GM21825 (cell line): ENCODE measurements around the gene ZAR1L.

Experiments
- ATAC-seq: cut with Tn5 transposase; IDR thresholded peaks from one replicate; pipeline ENCODE4 v1.9.1; 2021; ENCODE audit warnings: mild to moderate bottlenecking, moderate library complexity; ENCODE audit not compliant: unreplicated experiment

ZAR1L gene

DNA sequence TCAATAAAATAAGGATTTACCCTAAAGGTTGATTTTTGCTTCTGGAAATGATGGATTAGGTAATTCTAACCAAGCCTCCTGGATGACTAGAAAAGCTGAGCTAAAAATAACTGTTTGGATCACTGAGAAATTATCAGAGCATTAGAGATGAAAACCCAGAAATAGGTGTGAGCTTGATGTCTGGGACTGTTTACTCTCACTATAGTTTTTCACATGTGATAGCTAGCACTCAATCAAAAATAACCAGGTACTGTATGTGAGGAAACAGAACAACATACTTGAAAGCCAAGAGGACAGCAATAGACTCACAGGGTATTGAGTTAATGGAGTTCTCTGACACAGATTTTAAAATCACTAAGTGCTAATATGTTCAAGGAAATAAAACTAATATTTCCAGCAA, 9.5 kb downstream of the ZAR1L start:
- ATAC-seq, result no peak

DNA sequence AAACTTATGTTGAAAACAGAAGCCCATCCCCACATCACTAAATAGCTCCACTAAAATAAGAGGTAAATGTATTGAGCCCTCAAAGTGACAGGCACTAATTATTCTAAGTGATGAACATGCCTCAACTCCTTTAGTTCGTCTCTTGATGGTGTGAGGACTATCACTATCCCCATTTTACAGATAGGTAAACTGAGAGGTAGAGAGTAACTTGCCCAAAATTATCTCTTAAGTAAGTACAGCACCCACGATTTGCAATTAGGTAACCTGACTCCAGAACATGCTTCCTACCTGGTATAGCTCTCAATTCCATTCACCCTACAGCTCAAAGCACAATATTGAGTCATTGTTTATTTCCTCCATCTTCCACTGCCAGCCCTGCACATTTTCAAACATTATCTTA, 12.7 kb downstream of the ZAR1L start:
- ATAC-seq, result no peak

DNA sequence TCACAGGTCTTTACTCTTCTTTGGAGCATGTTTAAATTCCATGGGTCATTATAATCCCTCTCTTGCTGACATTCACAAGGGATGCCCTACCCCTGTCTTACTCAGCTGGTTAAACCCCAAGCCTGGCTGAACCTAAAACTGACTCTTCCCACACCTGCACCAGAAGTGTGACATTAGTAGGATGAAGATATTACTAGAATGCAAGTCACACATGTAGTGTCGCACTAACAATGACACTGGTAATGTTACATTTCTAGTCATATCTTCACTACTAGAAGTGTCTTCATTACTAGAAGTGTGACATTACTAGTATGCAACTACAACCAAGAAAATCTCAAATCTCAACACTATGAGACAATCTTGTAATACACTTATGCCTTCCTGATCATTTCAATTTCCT, 14.2 kb downstream of the ZAR1L start:
- no peak for ATAC-seq

DNA sequence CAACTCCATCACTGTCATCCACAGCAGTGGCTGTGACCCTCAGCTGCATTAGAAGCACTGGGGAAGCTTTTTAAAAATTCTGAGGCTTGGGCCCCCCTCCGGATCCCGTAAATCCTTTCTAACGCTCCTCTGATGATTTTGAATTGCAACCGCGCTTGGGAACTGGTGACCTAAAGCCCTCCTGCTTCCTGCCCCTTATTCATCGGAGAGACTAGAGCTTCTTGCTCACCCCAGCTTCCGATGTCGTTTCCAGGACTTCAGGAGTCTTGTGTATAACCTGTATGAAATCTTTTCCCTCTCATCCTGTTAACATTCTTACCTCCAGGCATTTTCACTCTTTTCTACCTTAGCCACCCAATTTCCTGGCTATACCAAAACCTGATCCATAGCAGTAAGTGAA, 14.8 kb downstream of the ZAR1L start:
- no peak for ATAC-seq

DNA sequence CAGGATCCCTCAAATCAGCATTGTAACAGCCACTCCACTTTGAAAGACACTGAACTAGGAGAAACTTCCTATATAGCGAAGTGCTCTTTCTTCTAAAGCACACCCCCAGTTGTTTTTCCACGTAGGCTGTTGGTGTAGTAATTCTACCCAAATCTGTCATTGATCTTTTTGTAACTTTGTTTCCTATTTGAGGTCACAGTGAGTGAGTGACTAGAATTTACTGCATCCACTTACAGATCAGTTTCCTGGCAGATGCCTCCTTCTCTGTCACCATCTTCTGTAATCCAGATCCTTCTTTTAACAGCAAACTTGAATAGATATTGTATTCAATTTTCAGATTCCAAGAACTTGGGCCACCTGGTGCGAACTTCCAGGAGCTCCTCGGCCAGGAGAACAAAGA, 15.3 kb downstream of the ZAR1L start:
- ATAC-seq, result no peak

DNA sequence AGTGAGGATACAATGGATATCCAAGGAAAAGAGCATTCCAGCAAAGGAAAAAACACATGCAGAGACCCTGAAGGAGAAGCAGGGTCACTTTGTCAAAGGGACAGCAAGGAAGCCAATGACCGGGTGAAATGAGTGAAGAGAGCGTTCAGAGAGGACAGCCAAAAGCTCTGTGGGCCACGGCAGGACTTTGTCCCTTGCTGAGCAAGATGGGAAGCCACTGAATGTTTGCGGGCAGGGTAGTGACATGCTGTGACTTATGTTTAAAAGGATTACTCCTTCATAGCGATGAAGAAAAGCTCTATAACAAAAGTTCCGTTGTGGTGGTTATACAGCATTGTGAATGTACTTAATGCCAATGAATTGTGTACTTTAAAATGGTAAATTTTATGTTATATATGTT, 16.5 kb downstream of the ZAR1L start:
- ATAC-seq, result no peak

DNA sequence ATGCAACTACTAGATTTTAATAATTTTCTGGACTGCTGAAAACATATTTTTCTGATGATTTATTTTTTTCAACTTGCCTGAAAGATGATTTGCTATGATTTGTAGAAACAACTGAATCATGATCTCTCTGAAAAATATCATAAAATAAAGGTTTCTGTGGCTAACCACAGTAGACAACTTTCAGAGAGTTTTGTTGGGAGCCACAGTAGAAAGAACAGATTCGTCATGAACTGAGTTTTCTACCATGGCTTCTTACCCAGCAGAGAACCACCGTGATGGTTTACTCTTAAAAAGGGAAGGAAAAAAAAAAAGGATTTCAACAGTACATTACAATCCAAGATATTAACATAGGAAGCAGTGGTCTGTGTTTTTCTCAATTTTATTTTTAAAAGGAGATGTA, 18.0 kb downstream of the ZAR1L start:
- no peak for ATAC-seq

DNA sequence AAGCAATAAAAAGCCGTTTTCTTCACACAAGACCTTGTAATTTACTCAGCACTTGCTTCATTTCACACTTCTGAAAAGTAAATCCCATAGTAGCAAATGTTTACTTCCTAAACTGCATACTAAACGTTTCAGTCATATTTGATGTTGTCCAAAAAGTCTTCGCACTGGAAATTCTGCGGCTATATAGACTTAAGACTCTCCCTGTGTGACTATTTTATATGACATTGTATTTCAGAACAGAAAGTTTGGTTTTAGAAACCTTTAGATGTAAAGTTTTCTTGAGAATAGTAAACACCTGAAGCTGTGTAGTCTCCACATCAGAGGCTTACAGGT, 29.6 kb downstream of the ZAR1L start:
- ATAC-seq, result no peak

DNA sequence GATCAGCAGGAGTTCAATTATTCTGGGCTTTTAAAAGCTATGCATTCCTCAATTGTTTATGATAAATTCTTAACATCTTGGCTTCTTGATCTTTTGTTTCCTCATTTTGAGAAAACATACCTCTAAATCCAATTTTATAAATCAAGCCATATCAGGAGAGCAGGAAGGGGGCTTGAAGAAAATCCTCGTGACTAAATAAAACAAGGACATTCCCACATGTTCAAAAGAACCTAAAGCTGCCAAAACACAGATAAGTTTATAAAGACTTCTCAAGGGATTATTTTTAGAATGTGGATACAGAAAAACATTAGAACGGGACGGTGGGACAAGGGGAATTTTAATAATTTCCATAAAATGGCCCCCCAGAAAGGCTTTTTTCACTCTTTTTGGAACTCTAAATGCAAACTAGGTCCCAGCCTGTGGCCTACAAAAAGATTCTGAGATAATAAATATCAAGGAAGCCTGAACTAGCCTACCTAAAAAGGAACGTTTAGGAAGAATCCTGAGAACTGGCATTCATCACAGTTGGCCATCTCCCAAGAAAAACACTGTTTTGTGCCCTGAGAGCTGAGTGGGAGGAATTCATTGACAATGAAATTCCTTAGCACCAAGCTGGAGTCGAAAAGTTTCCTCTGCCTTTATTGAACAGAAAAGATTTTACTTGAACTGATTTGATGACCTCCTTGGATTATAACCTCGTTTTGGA, 30.1 kb downstream of the ZAR1L start:
- no peak for ATAC-seq

DNA sequence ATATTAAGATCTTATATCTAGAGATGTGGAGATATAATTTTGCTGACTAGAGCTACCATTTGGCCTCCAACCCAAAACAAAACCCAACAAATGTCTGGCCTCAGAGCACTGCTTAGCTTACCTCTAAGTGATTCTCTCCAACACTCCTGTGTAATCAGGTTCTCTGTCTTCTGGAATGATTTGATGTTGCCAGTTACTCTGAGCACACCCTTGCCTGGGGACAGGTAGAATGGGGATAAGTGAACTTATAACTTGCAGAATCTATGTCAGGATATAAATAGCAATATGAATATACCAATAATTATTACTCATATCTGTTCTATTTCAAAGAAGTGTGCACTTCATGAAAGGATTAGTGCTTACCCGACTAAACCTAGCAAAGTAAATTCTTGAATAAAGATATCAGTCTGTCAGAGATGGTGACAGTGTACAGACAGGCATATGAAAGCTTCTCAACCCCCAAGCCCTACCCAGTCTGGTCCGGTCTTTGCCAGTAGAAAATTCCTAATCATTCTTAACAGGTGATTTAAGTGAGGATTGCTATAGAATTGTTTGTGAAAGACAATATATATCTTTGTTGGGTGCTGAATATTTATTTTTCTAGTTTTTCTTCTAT, 33.0 kb downstream of the ZAR1L start:
- ATAC-seq, result no peak

DNA sequence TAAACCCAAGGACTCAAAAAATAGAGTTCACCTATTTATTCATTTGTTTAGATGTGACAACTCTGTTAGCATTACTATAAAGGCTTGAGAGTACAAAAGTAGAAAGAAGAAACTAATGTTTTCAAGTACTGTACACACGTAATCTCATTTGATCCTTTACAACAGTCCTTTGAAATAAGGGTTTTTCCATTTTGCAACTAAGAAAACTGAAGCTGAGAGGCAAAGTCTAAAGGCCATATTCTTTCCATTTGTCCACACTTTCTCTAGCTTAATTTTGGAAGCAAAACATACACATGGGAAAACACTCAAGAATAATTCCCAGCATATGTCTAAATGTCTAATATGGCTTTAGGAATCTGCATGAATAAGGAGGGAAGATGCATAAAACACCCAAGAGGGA, 34.1 kb downstream of the ZAR1L start:
- no peak for ATAC-seq

DNA sequence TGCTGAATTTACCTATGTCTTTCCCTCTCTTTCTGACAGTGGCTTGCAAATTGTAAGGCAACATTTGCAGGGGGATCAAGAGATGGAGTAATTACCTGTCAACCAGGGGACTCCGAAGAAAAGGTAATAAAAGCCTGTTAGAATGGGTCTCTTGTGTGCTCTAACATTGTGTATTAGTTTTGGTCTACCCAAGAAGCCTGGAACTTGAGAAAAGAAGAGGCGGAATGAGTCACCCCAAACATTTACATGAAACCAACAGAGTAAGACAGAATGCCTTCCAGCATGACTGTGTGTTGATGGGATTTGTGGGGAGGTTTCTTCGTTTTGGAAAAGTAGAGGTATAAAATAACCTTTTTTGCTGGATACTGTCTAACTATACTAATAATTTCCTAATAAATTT, 36.7 kb downstream of the ZAR1L start:
- no peak for ATAC-seq

DNA sequence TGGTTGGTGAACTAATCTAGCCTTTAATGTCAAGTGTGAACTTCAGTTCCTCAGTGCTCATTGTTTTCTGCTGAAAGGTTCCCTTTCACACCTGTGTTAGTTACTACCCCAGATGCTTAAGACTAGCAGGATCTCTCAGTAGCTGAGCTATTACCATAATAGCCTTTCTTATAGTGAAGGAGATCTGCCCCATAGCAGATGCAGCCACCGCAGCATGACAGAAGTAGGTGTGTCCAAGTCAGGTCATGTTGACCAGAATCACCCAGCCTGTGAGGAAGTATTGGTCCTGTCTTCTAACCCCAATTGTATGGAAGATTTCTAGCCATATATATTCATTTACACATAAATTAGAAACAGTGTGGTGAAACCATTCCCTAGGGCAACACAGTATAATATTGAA, 37.3 kb downstream of the ZAR1L start:
- ATAC-seq, result no peak

DNA sequence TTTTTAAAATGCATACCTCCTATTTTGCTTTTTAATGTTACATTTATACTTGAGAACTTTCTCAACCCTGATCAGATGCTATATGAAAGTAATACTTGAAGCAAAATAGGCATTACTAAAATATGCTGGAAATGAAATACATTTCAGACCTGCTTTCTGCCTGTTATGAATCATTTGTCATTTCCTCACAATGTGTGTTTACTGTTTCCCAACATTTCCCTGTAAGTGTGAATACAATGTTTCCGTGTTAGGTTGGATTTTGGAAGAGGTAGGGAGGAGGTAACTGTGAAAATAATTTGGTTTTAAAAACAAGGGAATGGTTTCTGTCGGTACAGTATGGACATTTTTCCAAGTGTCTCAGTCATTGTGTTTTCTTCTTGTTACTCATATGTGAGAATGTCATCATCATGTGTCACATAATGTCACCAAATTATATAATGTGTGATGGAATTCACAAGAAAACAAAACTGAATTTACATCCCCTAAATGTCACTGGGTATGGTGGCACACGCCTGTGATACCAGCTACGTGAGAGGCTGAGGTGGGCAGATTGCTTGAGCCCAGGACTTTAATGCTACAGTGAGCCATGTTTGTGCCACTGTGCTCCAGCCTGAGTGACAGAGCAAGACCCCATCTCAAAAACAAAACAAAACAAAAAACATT, 43.0 kb downstream of the ZAR1L start:
- ATAC-seq, result no peak

DNA sequence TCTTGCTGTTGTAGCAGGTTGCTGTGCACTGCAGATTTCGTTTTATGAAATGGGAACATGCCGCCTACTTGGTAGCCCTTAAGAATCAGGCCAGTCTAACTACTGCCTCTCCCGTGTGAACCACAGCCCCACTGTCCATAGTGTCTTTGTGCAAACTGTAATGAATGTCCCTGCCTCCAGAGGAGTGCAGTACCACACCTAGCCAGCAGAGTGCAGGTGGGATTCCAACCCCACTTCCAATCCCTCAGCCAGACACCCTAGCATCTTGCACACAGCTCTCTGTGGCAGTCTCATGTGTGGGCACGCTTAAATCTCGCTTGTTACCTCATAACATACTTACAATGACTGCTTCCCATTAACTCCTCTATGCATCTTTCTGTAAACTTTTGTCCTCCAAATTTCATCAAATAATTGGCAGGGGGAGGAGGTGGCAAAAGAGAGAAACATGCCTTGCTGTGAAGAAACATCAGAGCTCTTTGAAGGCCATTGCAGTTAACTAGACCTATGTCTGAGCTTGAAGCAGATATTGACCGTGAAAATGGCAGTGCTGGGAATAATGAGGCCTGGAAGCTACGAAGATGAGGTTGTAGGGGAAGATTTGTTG, 47.2 kb downstream of the ZAR1L start:
- peak; percentile 95 for ATAC-seq

DNA sequence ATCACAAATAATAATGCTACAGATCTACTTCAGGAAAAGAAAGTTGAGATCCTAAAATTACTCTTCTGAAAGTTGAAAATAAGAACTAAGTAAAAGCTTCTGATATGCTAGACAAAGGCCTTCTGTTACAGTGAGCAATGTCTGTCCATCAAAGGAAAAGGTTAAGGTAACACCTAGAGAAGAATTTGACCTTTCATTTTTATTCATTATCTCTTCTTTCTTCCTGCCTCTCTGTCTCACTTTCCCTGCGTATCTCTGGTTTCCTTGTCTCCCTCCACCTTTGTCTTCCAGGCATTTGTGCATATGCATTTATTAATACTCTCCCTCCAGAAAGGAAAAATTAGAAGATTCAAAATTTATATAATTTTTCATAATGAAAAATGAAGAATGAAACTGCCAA, 49.0 kb downstream of the ZAR1L start:
- no peak for ATAC-seq

DNA sequence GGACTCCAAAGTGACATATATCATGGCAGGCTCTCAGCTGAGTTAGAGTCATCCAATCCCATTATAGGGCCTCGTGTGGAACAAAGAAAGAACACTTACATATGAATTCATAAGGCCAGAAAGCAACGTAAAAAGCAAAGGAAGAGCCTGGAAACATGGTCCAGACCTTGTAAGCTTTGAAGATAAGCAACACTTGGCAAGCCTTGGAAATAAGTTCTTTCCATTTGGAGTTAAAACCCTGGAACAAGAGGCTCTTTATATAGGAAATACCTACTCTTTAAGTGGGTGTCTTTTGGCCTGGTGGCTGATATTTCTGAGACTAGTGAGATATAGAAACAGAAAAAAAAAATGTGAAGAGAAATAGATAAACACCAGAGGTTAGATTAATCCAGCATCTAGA, 49.4 kb downstream of the ZAR1L start:
- no peak for ATAC-seq

DNA sequence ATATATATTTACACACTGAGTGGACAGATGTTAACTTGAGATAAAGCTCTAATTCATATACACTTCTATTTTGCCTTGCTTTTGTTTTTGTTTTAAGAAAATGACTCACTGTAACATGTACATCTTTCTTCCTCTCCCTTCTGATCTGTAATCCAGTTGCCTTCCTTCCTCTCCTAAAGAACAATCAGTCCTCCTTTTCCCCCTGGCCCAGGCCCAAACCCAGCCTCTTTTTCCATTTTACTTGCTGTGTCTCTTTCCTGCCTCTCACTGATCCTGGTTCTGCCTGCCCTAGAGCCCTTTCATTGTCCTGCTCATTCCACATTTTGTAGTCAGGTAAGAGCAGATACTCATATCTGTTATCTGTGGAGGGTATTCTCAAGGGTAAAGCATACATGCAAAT, 50.8 kb downstream of the ZAR1L start:
- no peak for ATAC-seq

DNA sequence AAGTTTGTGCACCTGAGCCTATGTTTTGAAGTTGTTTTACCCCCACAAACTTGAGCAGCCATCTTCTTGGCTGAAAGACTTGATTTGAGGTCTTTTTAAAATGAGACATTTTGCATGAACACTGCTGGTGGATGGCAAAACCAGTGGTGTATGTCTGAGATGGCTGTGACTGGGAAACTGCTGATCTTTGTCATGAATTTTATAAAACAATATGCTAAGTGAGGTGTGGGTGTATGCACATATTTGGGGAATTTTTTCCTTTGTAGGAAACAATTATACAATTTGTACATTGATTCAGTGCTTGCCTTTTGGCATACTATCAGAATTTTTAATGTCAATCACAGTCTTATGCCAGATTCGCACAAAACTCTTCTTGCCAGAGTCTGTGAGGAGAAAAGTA, 52.5 kb downstream of the ZAR1L start:
- ATAC-seq, result no peak

DNA sequence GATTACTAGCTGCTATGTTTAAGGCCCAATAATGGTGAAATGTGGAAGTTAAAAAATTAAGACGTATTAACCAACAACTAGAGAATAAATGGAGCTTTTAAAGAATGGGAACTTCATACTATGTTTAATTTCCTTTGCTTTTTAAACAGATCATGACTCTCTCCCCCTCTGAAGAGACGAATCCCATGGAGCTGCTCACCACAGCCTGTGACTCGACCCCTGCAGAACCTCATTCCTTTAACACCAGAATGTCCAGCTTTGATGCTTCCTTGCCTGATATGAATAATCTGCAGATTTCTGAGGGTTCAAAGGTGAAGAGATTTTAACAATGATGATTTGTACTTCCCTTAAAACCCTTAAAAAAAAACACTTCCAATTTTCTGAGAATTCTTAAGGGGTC, 53.0 kb downstream of the ZAR1L start:
- no peak for ATAC-seq

DNA sequence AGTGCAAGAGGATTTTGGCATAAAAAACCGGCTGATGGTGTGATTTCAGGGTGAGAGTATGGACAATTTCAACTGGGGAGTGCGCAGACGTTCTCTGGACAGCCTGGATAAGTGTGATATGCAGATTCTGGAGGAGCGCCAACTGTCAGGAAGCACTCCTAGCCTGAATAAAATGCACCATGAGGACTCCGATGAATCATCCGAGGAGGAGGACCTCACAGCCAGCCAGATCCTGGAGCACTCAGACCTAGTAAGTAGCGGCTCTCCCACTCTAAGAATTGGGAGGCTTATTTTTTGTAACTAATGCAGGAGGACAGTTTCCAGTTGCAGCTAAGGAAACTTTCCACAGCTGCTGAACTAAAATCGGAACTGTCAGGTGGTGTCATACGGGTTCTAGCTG, 53.6 kb downstream of the ZAR1L start:
- ATAC-seq, result no peak

DNA sequence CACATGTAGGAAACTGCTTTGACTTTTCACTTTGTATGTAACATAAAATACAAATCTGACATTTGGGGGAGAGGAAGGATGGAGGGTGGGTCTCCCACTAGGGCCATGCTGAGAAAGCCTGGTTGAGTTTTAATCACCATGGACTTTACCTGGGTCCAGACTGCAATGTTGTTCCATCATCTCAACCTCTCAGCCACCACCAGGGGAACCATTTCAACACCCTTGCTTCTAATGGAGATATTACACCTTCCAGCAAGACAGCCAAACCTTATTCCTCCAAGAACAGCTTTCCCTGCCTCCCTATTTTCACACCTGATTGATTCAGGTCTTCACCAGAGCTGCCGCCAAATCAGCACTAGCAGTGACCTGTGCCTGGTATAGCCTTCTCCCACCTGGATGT, 56.0 kb downstream of the ZAR1L start:
- no peak for ATAC-seq
